GM21717 (cell line): ENCODE measurements around the gene ING3.
A peak's percentile ranks its signal among the peaks of the same experiment; 100 is the strongest.

Source experiments
- ATAC-seq: cut with Tn5 transposase; IDR thresholded peaks from one replicate; pipeline ENCODE4 v1.9.1; 2021; ENCODE audit warnings: mild to moderate bottlenecking, moderate library complexity; ENCODE audit not compliant: unreplicated experiment

Gene ING3

GRCh38 chr7:120950539-120951308, at the start of gene ING3:
ING3 (plus strand) TSS chr7:120950777; CDS start chr7:120950897, 120 bp downstream.
- peak; percentile 98 for ATAC-seq

- no peak for ATAC-seq
Observed at GRCh38 chr7:120915314-120916105, 35.1 kb upstream of the ING3 start.

GRCh38 chr7:120916121-120916520, 34.5 kb upstream of the ING3 start:
- ATAC-seq = no peak

GRCh38 chr7:120916538-120916937, 34.0 kb upstream of the ING3 start:
- no peak for ATAC-seq

GRCh38 chr7:120919466-120919865, 31.1 kb upstream of the ING3 start:
- no peak for ATAC-seq

GRCh38 chr7:120920034-120920433, 30.5 kb upstream of the ING3 start:
- no peak for ATAC-seq

- no peak for ATAC-seq
Observed at GRCh38 chr7:120920591-120921274, 29.8 kb upstream of the ING3 start.

GRCh38 chr7:120924837-120925236, 25.7 kb upstream of the ING3 start:
- ATAC-seq = no peak

- no peak for ATAC-seq
Observed at GRCh38 chr7:120925392-120925791, 25.2 kb upstream of the ING3 start.

- no peak for ATAC-seq
Observed at GRCh38 chr7:120926943-120927346, 23.6 kb upstream of the ING3 start.

GRCh38 chr7:120927454-120928103, 23.0 kb upstream of the ING3 start:
- ATAC-seq = peak; percentile 83

- no peak for ATAC-seq
Observed at GRCh38 chr7:120931243-120931642, 19.3 kb upstream of the ING3 start.

GRCh38 chr7:120933475-120933874, 17.1 kb upstream of the ING3 start:
- no peak for ATAC-seq

- ATAC-seq = no peak
Observed at GRCh38 chr7:120939345-120939744, 11.2 kb upstream of the ING3 start.

GRCh38 chr7:120941064-120941463, 9.5 kb upstream of the ING3 start:
- ATAC-seq = no peak

- no peak for ATAC-seq
Observed at GRCh38 chr7:120941856-120942255, 8.7 kb upstream of the ING3 start.

GRCh38 chr7:120942861-120943260, 7.7 kb upstream of the ING3 start:
- no peak for ATAC-seq

GRCh38 chr7:120944826-120945562, 5.6 kb upstream of the ING3 start:
- ATAC-seq = no peak

- no peak for ATAC-seq
Observed at GRCh38 chr7:120947980-120948379, 2.6 kb upstream of the ING3 start.

GRCh38 chr7:120949393-120949911, 1.1 kb upstream of the ING3 start:
- ATAC-seq = no peak
